ENCODE results near the gene PGBD5. TPM values are rescaled to one million over a fixed set of nuclear protein-coding genes. Genes with fewer than 3 reads are reported as not detected.
A peak's percentile ranks its signal among the peaks of the same experiment; 100 is the strongest.

PGBD5 gene
- total RNA-seq, 1 donor from 2014 or later, result 19.7 TPM

DNA sequence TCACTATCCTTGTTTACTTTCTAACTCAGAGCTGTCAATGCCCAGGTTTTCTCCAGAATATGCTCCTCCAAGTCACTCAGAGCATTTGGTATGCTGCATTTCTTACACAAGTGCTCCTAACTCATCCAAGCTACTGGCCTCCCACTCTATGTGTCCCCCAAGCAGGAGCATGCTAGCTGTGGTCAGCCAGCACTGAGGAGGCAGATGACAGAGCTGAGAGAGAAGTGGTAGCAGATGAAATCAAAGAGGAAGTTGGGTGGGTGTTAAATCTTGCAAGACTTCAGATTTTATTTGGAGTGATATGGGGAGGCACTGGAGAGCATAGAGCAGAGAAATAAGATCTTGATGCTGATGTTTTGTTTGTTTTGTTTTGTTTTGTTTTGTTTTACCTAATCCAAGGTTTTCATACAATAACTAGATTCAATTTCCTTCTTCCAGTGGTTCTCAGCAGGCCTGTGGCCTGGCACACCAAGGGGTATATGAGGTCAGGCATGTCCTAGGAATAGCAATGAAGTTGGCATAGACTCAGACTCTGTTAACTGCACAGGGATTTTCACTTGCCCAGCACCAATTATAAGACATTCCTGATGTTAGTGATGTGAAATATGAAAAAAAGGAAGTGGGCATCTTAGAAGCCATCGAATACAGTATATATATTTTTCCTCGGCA is 3.1 kb upstream of the PGBD5 start:
- Mint-ChIP-seq H3K4me1 (peaks cover 35% of the 10 kb centered on the region), H3K36me3 (ENCODE audit: low read depth) (no peaks in the 10 kb centered on the region), H3K4me3 (peak overlapping the region; percentile 31), H3K9me3 (no peaks in the 10 kb centered on the region), H3K27ac (ENCODE audit: unreplicated experiment) (no peak overlapping the region), H3K27me3 (ENCODE audit: low read depth) (peaks cover 40% of the 10 kb centered on the region)
- TF ChIP-seq, protein P1, sequence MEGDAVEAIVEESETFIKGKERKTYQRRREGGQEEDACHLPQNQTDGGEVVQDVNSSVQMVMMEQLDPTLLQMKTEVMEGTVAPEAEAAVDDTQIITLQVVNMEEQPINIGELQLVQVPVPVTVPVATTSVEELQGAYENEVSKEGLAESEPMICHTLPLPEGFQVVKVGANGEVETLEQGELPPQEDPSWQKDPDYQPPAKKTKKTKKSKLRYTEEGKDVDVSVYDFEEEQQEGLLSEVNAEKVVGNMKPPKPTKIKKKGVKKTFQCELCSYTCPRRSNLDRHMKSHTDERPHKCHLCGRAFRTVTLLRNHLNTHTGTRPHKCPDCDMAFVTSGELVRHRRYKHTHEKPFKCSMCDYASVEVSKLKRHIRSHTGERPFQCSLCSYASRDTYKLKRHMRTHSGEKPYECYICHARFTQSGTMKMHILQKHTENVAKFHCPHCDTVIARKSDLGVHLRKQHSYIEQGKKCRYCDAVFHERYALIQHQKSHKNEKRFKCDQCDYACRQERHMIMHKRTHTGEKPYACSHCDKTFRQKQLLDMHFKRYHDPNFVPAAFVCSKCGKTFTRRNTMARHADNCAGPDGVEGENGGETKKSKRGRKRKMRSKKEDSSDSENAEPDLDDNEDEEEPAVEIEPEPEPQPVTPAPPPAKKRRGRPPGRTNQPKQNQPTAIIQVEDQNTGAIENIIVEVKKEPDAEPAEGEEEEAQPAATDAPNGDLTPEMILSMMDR (conservative IDR thresholded peaks at IDR 0.05), result no peak
- DNase-seq (ENCODE audit: low read depth, low spot score), result no peak

DNA sequence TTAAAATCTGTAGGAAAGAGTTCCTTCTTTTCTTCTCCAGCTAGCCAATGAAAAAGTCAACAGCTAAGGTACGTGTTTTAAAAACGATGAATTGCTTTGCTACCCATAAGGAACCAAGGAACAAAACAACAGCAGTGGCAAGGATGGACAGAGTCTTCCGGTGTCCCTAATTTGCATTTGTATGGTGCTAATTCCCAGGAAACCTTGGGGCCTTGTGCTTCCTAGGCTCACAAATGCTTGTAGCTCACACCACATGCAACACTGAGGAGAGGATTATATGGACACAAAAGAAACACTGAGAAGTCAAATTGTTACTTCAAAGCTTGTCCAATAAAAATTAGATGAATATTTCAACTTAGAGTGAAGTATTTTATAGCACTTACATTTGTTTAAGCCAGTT is 1.8 kb upstream of the PGBD5 start:
- no peak for DNase-seq (ENCODE audit: low read depth, low spot score)
- no peak overlapping the region for H3K27ac Mint-ChIP-seq (ENCODE audit: unreplicated experiment)
- peaks cover 45% of the 10 kb centered on the region for H3K4me1 Mint-ChIP-seq
- peak overlapping the region; percentile 89 for H3K4me3 Mint-ChIP-seq
- peaks cover 49% of the 10 kb centered on the region for H3K27me3 Mint-ChIP-seq (ENCODE audit: low read depth)
- no peaks in the 10 kb centered on the region for H3K9me3 Mint-ChIP-seq
- TF ChIP-seq, protein P1 (conservative IDR thresholded peaks at IDR 0.05), result no peak
- no peaks in the 10 kb centered on the region for H3K36me3 Mint-ChIP-seq (ENCODE audit: low read depth)

DNA sequence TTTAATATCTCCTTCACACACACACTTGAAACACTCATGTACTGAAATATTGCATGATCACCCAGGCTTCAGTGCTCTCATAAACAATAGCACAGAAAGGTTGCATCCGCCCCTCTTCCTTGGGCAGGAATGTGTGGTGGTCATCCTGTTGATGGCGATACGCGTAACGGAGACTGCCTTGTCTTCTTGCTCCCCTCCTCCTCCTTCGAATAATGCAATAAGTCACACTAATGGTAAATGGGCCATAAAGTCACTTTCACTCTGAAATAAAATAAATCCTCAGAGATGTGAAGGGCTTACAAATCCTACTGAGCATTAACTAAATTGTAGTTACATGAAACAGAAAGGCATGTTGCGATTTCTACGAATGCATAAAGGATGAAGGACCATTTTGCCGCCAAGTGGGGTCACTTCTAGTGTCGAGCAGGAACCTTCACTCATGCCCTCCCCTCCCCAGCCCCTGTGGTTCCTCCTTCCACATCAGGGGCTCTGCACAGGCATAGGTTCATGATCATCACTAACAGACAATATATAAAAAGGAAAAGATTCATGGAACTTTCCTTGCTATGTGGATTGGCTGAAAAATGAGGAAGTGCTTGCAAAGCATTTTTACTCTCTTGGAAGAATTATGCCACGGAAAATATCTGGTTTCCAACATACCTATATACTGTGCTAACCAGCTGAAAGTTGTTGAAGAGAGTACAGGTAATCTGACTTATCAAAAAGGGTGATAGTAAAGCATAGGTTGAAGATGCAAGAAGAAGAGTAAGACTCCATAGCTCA is 1.2 kb upstream of the PGBD5 start:
- TF ChIP-seq, protein P1 (conservative IDR thresholded peaks at IDR 0.05), result no peak
- Mint-ChIP-seq H3K27ac (ENCODE audit: unreplicated experiment) (no peak overlapping the region), H3K36me3 (ENCODE audit: low read depth) (no peaks in the 10 kb centered on the region), H3K4me1 (peaks cover 51% of the 10 kb centered on the region), H3K9me3 (no peaks in the 10 kb centered on the region), H3K4me3 (peak overlapping the region; percentile 89), H3K27me3 (ENCODE audit: low read depth) (peaks cover 56% of the 10 kb centered on the region)
- DNase-seq (ENCODE audit: low read depth, low spot score), result no peak

DNA sequence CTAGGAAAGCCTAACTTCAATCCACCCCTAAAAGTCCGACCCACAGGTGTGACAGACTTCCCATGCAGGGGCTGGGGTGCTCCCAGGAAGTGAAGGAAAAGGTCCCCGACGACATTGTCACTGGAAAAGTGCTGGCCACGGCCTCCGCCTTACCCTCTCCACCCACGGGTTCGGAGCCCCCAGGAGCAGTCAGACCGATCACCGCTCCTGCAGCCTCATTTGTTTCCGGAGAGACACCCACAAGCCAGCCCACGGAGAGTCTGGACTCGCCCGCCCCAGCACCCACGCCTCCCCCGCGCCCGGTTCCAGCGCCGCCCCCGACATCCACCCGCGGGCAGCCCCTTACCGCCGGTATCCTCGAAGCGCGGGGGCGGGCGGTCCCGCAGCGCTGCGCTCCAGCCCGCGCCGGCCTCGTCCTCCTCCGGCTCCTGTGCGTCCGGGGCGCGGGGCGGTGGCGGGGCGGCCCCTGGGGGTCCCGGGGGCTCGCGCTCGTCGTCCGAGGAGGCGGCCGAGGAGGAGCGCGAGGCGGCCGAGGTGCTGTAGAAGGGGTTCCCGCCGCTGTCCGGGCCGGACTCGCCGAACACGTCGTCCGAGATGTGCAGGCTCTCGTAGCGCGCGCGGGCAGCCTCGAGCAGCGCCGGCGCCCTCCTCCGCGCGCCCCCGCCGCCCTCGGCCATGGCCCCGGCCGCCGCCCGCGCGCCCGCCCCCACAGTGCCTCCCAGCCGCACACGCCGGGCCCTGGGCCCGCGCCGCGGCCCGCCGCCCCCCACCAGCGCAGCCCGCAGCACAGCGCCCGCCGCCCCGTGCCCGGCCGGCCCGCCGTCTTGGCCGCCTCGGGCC is 660 bp downstream of the PGBD5 start:
- Mint-ChIP-seq H3K36me3 (ENCODE audit: low read depth) (peaks cover 2% of the 10 kb centered on the region), H3K9me3 (no peaks in the 10 kb centered on the region), H3K27ac (ENCODE audit: unreplicated experiment) (no peak overlapping the region), H3K4me1 (peaks cover 52% of the 10 kb centered on the region), H3K27me3 (ENCODE audit: low read depth) (peaks cover 70% of the 10 kb centered on the region), H3K4me3 (peak overlapping the region; percentile 89)
- DNase-seq (ENCODE audit: low read depth, low spot score), result peak; percentile 16
- TF ChIP-seq, protein P1 (conservative IDR thresholded peaks at IDR 0.05), result no peak
